ENCODE results near the gene IL17REL. TPM values are rescaled to one million over a fixed set of nuclear protein-coding genes. Genes with fewer than 3 reads are reported as not detected.

Gene IL17REL
- total RNA-seq, 1 experiment from 2014 or later, result not detected

GRCh38 chr22:50027639-50028537 is 15.3 kb upstream of the IL17REL start:
- DNase-seq (ENCODE audit: low read depth), result peak; percentile 48

DNA sequence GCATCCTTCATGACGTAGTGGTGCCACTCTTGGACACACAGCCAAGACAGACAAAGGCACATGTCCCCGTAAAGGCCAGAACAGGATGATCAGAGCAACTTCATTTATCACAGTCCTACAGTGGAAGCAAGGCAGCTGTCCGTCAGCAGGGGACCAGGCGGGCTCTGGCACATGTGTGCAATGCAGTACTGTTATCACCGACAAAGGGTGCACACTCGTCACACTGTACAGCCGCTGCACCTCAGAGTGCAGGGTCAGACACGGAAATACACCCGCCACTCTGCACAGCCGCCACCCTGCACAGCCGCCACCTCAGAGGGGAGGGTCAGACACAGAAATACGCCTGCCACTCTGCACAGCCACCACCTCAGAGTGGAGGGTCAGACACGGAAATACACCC is 13.4 kb upstream of the IL17REL start:
- DNase-seq (ENCODE audit: low read depth), result no peak

GRCh38 chr22:50022171-50022819 is 9.7 kb upstream of the IL17REL start:
- no peak for DNase-seq (ENCODE audit: low read depth)

DNA sequence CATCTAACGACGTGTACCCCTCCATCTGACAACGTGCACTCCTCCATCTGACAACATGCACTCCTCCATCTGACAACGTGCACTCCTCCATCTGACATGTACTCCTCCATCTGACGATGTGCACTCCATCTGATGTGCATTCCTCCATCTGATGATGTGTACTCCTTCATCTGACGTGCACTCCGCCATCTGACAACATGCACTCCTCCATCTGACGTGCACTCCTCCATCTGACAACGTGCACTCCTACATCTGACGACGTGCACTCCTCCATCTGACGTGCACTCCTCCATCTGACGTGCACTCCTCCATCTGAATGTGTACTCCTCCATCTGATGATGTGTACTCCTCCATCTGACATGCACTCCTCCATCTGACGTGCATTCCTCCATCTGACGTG is 8.0 kb upstream of the IL17REL start:
- no peak for DNase-seq (ENCODE audit: low read depth)

DNA sequence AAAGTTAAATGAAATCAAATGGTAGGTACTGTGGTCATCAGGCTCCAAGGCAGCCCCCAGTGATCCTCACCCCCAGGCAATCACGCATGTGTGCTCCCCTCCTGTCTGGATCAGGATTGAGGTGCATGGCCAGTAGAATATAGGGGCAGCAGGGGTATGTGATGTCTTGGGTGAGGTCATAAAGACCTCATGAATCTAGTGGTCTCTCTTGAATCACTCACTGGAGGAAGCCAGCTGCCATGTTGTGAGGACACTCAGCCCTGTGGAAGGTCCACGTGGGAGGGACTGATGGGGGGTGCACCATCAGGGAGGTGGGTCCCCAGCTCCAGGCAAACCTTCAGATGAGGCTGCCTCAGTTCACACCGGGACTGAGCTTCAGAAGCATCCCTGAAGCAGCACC is 6.8 kb upstream of the IL17REL start:
- no peak for DNase-seq (ENCODE audit: low read depth)

DNA sequence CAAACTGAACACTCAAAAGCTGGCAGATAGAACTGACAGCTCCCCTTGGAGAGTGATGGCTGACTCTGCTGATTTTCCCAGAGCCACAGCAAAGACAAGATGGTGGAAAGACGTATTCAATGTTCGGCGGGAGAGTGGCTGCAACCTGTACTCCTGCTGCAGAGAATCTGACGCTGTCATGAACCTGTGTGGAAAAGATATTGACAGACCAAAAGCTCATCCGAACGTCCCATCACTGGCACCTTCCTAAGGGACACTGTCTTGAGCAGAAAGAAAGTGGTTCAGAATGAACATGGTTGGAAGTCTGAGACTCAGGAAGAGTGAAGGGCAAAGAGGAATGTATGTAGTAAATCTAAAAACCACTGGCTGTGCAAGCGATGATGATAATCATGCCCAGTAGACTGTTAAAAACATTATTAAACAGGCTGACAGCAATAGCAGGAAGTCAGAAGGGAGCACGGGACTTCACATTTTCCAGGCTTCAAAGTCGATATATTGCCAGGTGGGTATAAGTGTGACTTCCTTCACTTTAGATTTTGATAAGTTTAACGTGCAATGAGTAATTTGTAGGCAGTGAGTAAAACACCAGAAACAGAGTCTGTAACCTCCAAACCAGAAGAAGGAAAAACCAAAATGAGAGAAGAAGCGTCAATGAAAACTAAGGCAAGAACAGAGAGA is 6.2 kb upstream of the IL17REL start:
- no peak for DNase-seq (ENCODE audit: low read depth)

GRCh38 chr22:50017701-50018224 is 5.2 kb upstream of the IL17REL start:
- DNase-seq (ENCODE audit: low read depth), result no peak

- no peak for DNase-seq (ENCODE audit: low read depth)
These were observed 4.6 kb upstream of the IL17REL start for GRCh38 chr22:50016988-50017700.

GRCh38 chr22:50016308-50016987 is 3.9 kb upstream of the IL17REL start:
- DNase-seq (ENCODE audit: low read depth), result no peak

DNA sequence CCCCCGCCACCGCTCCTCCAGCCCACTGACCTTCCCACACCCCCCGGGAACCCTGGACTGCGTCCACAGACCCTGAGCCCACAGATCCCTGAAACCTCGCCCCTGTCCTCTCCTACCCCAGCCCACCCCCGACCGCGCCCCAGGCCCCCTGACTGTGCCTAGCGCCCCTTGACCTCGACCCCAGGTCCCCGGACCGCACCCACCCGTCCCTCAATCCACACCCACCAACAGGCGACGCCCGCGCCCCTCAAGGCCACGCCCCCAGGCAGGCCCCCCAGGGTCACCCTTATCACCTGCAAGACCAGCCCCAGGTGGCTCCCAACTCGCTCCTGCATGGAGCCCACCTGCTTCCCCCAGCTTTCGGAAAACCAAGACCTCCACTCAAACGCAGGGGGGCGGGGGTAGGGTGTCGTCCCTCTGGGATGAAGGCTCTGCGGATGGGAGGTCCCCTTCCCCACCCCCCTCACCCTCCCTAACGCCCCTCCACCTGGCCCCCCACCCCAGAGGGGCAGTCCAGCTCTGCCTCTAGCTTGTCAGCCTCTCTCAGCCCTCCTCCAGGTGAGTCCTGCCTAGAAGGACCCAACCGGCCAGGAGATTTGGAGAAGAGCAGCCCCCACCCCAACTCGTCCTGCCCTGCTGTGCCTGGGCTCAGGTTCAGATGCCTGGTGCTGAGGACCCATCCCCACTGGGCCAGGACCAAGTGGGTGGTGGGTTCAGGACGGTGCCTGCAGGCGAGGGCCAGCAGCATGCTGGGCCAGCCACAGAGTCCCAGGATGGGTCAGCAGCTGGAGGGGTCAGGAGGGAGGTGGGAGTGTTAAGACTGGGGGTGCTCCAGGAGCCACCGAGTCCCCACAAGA is 3.1 kb upstream of the IL17REL start:
- DNase-seq (ENCODE audit: low read depth), result no peak

- no peak for DNase-seq (ENCODE audit: low read depth)
These were observed 2.3 kb upstream of the IL17REL start for GRCh38 chr22:50014655-50015401.

DNA sequence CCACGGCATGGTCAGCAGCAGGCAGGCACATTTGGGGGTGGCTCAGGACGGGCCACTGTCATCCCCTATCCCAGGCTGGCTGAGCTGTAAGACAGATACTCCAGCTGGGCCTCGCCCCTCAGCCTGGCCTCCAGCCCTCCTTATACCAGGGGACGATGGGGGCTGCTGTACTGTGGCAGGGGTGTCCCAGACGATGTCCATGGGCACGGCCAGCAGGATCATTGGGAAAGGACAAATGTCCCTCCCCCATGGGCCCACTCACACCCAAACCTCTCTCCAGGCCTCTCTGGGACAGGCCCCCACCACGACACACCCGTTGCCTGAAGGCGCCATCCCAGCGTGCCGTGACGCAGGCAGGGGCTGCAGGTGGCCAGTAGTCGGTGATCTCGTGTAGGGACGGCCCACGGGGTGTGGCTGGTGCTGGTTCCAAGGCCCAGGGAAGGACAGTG is 1.5 kb upstream of the IL17REL start:
- no peak for DNase-seq (ENCODE audit: low read depth)

DNA sequence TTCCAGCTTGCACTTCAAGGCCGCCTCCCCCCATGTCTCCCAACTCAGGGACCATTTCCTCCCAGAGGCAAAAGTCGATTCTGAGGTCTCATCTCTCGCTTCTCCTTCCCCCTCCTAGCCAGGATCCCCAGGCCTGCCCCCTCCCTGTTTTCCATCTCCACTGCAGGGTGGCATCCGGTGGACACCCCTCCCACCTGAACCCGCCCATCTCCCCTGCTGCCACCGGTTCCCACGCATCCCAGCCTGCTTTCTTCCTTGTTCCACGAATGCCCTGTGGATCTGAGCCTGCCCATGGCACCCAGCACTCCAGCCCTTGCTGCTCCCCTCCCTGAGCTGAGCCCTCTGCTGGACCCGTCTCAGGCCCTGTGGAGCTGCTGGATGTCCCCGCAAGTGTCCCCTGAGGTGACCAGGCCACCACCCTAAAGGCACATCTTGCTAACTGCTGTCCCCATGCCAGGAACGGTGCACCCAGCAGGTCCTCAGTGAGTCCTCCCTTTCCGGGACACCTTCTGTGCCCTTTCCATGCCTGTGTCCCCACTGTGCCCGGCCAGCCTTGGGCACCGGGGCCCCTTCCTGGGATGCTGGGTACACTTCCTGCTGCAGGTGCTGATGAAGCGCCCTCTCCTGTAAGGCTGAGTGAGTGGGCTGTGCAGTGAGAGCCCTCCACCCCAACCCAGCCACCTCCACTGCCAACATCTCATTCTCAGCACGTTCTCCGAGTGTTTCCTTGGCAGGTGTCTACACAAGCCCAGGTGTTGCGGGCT is 936 bp downstream of the IL17REL start:
- DNase-seq (ENCODE audit: low read depth), result no peak

DNA sequence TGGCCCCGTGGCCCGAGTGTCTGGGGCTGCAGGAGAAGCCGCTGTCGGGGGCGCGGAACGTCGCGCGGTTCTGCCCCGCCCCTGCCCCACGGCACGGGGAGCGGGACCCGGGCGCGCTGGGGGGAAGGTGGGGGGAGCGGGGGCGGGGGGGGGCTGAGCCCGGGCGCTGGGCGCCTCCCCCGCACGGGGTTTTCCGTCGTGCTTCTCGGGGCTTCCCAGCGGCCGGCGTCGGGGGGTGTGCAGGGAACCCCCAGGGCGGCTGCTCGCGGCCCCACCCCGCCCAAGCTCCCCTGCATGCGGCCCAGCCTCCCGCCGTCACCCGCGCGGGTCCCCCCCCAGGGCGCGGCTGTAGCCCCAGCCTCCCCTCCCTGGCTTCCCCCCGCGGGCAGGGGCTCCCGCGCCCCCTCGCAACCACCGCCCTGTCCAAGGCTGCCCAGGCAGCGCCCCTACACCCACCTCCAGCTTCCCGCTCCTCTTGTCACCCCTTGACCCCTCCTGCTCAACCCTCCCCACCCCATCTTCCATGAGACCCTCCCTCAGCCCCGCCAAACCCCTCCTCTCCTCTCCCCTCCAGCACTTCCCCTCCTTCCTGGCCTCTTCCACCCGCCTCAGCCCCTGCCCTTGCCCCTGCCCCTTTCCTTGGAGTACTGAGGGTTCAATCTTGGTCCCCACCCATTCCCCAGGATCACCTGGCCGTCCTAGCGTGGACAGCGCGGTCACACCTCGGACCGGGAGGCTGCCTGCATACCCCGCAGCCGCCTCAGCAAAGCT is 1.7 kb downstream of the IL17REL start:
- DNase-seq (ENCODE audit: low read depth), result no peak

DNA sequence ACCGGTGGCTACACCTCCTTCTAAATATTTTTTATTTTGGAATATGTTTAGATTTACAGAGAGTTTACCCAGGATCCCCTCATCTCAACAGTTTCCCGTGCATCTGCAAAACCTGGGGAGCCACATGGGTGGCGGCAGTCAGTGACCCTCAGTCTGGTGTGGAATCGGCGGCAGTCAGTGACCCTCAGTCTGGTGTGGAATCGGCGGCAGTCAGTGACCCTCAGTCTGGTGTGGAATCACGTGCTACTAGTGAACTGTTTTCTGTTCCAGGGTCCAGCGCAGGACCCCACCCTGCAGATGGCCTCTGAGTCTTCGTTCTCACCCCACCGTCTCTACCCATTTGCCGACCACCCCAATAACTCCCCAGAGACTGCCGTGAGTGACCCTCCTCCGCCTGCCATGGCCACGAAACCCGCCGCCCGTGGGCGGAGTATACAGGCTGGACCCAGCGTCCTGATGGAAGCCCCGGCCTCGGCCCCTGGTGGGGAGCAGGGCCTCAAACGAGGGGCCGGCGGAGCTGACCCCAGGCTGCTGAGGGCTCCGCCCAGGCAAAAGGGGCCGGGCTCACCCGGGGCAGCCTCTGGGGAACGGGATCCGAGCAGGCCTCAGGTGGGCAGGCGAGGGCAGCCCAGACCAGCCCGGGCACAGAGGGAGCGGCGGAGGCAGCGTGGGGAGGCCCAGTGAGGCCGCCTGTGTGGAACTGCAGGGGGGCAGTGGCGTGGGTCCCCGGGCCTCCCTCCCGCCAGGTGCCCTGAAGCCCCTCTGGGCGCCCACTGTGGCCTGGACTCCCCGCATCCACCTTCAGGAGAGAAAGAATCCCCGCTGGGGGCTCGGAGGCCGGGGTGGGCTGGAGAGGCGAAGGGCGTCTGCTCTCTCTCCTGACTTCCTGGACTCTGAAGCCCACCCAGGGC is 2.5 kb downstream of the IL17REL start:
- DNase-seq (ENCODE audit: low read depth), result no peak

GRCh38 chr22:50009251-50009650 is 3.3 kb downstream of the IL17REL start:
- DNase-seq (ENCODE audit: low read depth), result no peak
